Stomach (tissue), 9 donors: Measurements from ENCODE around the gene WDR1. TPM values are rescaled to one million over a fixed set of nuclear protein-coding genes. Genes with fewer than 3 reads are reported as not detected.

Experiments
- DNase-seq, 2 donors: peaks; one replicate each; pipeline versions ENCODE4 v3.0.0 to v3.0.0-alpha.2; 2013 to 2019
- H3K27ac ChIP-seq, 5 donors: fragments of 200-600 bp in 4 of 5; sonication (generic) in 4 of 5; one replicate each; pipeline ENCODE4 v1.5.1; 2013 to 2019; ENCODE audit warnings: mild to moderate bottlenecking in 1 of 5, moderate library complexity in 1 of 5
- H3K27me3 ChIP-seq, 3 donors: fragments of 200-600 bp; sonication (generic); one replicate each; pipeline ENCODE4 v1.5.1; 2017 to 2019; ENCODE audit warnings: mixed run types in 1 of 3
- H3K36me3 ChIP-seq, 4 donors: fragments of 200-600 bp; sonication (generic); 1 replicate in 3 of 4; 2 replicates in 1 of 4; pipeline ENCODE4 v1.5.1; 2016 to 2019
- H3K4me1 ChIP-seq, 4 donors: fragments of 200-600 bp; sonication (generic); one replicate each; pipeline ENCODE4 v1.5.1; 2016 to 2019
- H3K4me3 ChIP-seq, 4 donors: fragments of 200-600 bp; sonication (generic) in 3 of 4; one replicate each; pipeline ENCODE4 v1.5.1; 2016 to 2019; ENCODE audit warnings: mild to moderate bottlenecking in 1 of 4
- H3K9me3 ChIP-seq, 4 donors: fragments of 200-600 bp; sonication (generic); one replicate each; pipeline ENCODE4 v1.5.1; 2016 to 2019
- EP300 ChIP-seq: sonication (generic); formaldehyde crosslinking; IDR thresholded peaks from one replicate; pipeline ENCODE4 v1.6.1; 2017; ENCODE audit warnings: antibody characterized with exemption
- POLR2A ChIP-seq, 4 donors: fragments of 450-650 bp; IDR thresholded peaks; one replicate each; pipeline ENCODE4 v1.6.1; 2016; ENCODE audit warnings: antibody characterized with exemption in 4 of 4, control low read depth in 2 of 4, mild to moderate bottlenecking in 1 of 4, moderate library complexity in 1 of 4
- POLR2AphosphoS5 ChIP-seq, 3 donors: sonication (generic); formaldehyde crosslinking; IDR thresholded peaks; one replicate each; pipeline ENCODE4 v1.6.1; 2016; ENCODE audit warnings: antibody characterized with exemption in 3 of 3
- WGBS, 5 donors: extraction: QIAGEN DNeasy Blood & Tissue Kit in 3 of 5; methylation state at CpG; one replicate each; pipeline versions ENCODE4 v1.1.5 to v1.1.7; 2013 to 2018; 5-methylcytosine and 5-hydroxymethylcytosine counted together
- intact Hi-C: fragments of 100-400 bp; cut with DNase I; formaldehyde crosslinking; loops from one replicate; pipeline ENCODE4 v1.15.1; 2023; ENCODE audit warnings: low total_unique reads
- polyA plus RNA-seq, 3 donors: library from polyadenylated mRNA; stranded (reverse); fragments of 200-250 nt; gene quantifications; one replicate each; pipeline ENCODE4 v1.2.3, GENCODE V29; 2013
- total RNA-seq, 5 donors: library from RNA; depleted of rRNA; stranded (reverse); fragments of >200 nt; gene quantifications; one replicate each; pipeline versions ENCODE4 v1.1.0 to v1.2.3, GENCODE V29; 2014 to 2016
- TF ChIP-seq, protein P1 (sequence below), 7 experiments: fragments of 450-650 bp in 4 of 7; fragments of 200-600 bp in 3 of 7; sonication (generic) in 3 of 7; IDR thresholded peaks; one replicate each; pipeline ENCODE4 v1.5.1; 2016 to 2019; ENCODE audit warnings: antibody characterized with exemption in 7 of 7, control low read depth in 2 of 7, mild to moderate bottlenecking in 1 of 7
- donor health status: healthy with polysubstance abuse.
- donor health status: Bipolar disorder and iron deficiency.
- donor health status: healthy.

The WDR1 gene
- total and polyA plus RNA-seq, 8 donors, result 52.4 to 167 (median 110) TPM

GRCh38 chr4:10153161-10153560 is 36.6 kb upstream of the WDR1 start:
- no peak overlapping the region for H3K4me3 ChIP-seq
- H3K27me3 ChIP-seq, result no peaks in the 10 kb centered on the region
- DNase-seq, result no peak
- peaks cover 0 to 8% (median 5%) of the 10 kb centered on the region in 4 donors for H3K4me1 ChIP-seq
- WGBS, 5 donors, result 83 to 94% (median 89%) methylated on average over 1 of the region's 1 CpG
- H3K9me3 ChIP-seq, result no peaks in the 10 kb centered on the region
- intact Hi-C loops, result no loop called here
- no peak for TF ChIP-seq POLR2A (IDR thresholded peaks at IDR 0.05)
- no peak for TF ChIP-seq POLR2AphosphoS5 (IDR thresholded peaks at IDR 0.05)
- no peak for TF ChIP-seq EP300
- H3K27ac ChIP-seq, result no peak overlapping the region
- no peaks in the 10 kb centered on the region for H3K36me3 ChIP-seq

- Histone ChIP-seq H3K4me1 (no peaks in the 10 kb centered on the region), H3K36me3 (no peaks in the 10 kb centered on the region), H3K9me3 (no peaks in the 10 kb centered on the region), H3K27me3 (no peaks in the 10 kb centered on the region), H3K27ac (no peak overlapping the region), H3K4me3 (no peak overlapping the region)
- DNase-seq, result no peak
- WGBS, 5 donors, result 84 to 95% (median 93%) methylated on average over 5 of the region's 5 CpGs
- TF ChIP-seq POLR2AphosphoS5 (IDR thresholded peaks at IDR 0.05) (no peak), EP300 (no peak), POLR2A (IDR thresholded peaks at IDR 0.05) (no peak)
- TF ChIP-seq, protein P1, sequence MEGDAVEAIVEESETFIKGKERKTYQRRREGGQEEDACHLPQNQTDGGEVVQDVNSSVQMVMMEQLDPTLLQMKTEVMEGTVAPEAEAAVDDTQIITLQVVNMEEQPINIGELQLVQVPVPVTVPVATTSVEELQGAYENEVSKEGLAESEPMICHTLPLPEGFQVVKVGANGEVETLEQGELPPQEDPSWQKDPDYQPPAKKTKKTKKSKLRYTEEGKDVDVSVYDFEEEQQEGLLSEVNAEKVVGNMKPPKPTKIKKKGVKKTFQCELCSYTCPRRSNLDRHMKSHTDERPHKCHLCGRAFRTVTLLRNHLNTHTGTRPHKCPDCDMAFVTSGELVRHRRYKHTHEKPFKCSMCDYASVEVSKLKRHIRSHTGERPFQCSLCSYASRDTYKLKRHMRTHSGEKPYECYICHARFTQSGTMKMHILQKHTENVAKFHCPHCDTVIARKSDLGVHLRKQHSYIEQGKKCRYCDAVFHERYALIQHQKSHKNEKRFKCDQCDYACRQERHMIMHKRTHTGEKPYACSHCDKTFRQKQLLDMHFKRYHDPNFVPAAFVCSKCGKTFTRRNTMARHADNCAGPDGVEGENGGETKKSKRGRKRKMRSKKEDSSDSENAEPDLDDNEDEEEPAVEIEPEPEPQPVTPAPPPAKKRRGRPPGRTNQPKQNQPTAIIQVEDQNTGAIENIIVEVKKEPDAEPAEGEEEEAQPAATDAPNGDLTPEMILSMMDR (IDR thresholded peaks at IDR 0.05), result no peak
- intact Hi-C loops, result no loop called here
These were observed 34.6 kb upstream of the WDR1 start for GRCh38 chr4:10151182-10151581.

GRCh38 chr4:10144966-10145365 is 28.4 kb upstream of the WDR1 start:
- Histone ChIP-seq H3K9me3 (no peaks in the 10 kb centered on the region), H3K4me3 (no peak overlapping the region), H3K27ac (no peak overlapping the region), H3K4me1 (no peaks in the 10 kb centered on the region), H3K36me3 (no peaks in the 10 kb centered on the region), H3K27me3 (no peaks in the 10 kb centered on the region)
- 72 to 84% (median 80%) methylated on average over 4 of the region's 4 CpGs for WGBS, 5 donors
- DNase-seq, result no peak
- intact Hi-C loops, result no loop called here
- TF ChIP-seq POLR2A (IDR thresholded peaks at IDR 0.05) (no peak), EP300 (no peak), POLR2AphosphoS5 (IDR thresholded peaks at IDR 0.05) (no peak)
- TF ChIP-seq, protein P1 (IDR thresholded peaks at IDR 0.05), result no peak

DNA sequence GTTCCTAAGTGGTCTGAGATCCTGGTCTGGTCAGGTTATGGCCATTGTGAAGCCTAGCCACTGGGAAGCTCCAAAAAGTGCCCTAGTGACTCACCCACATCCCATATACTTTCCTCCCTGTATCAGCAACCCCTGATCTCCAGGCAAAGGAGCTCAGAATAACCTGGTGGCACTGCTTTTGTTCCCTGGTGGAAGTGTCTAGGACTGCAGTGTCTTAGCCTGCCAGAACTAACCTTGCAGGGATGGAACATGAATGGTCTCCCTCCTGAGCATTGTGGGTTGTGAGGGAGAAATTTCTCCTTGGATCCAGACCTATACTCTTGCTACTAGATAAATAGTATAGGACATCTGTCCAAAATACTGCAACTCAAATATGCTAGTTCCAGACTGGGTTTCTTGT is 27.9 kb upstream of the WDR1 start:
- Histone ChIP-seq H3K27ac (no peak overlapping the region), H3K4me1 (no peaks in the 10 kb centered on the region), H3K27me3 (no peaks in the 10 kb centered on the region), H3K9me3 (no peaks in the 10 kb centered on the region), H3K4me3 (no peak overlapping the region), H3K36me3 (no peaks in the 10 kb centered on the region)
- DNase-seq, result no peak
- TF ChIP-seq POLR2AphosphoS5 (IDR thresholded peaks at IDR 0.05) (no peak), EP300 (no peak), POLR2A (IDR thresholded peaks at IDR 0.05) (no peak)
- TF ChIP-seq, protein P1 (IDR thresholded peaks at IDR 0.05), result no peak
- intact Hi-C loops, result no loop called here

GRCh38 chr4:10143171-10143570 is 26.6 kb upstream of the WDR1 start:
- Histone ChIP-seq H3K4me1 (no peaks in the 10 kb centered on the region), H3K9me3 (no peaks in the 10 kb centered on the region), H3K27ac (no peak overlapping the region), H3K27me3 (no peaks in the 10 kb centered on the region), H3K36me3 (no peaks in the 10 kb centered on the region), H3K4me3 (no peak overlapping the region)
- intact Hi-C loops, result no loop called here
- no peak for DNase-seq
- WGBS, 5 donors, result 83 to 93% (median 88%) methylated on average over 6 of the region's 6 CpGs
- TF ChIP-seq POLR2A (IDR thresholded peaks at IDR 0.05), result no peak
- no peak for TF ChIP-seq EP300
- no peak for TF ChIP-seq POLR2AphosphoS5 (IDR thresholded peaks at IDR 0.05)
- TF ChIP-seq, protein P1 (IDR thresholded peaks at IDR 0.05), result no peak
